ENCODE measurements around the gene MGMT.

Gene MGMT

DNA sequence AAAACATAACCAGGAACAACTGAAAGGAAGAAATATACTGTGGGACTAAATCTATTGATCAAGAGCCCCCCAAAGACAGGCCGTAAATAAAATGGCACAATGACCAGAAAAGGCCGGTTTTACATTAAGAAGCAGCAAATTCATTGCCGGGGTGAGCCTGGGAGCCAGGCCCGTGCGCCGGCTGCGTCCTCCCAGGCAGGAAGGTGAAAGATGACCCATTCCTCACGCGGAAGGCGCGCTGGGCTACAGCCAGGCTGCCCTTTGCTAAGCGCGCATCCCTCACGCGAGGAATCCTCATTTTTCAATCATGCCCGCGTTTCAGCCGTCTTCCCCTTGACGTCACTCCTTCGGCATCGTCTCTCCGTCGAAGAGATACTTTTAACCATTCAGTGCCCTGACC, 47.6 kb upstream of the MGMT start:
- no peaks in the 10 kb centered on the region for H3K79me2 ChIP-seq (ENCODE audit: insufficient read depth, low read length)
- H3K4me1 ChIP-seq (ENCODE audit: insufficient read depth, low read length, severe bottlenecking): no peaks in the 10 kb centered on the region
- H3K36me3 ChIP-seq (ENCODE audit: insufficient read depth, low read length): no peaks in the 10 kb centered on the region
- no peaks in the 10 kb centered on the region for H3K9me2 ChIP-seq (ENCODE audit: low read depth, low read length)
- no peak overlapping the region for H3K27ac ChIP-seq (ENCODE audit: low read depth, low read length, poor library complexity, severe bottlenecking)
- H4K20me1 ChIP-seq (ENCODE audit: insufficient read depth, low read length): no peaks in the 10 kb centered on the region
- H3K9me3 ChIP-seq (ENCODE audit: low read length): no peaks in the 10 kb centered on the region
- no peak for TF ChIP-seq EZH2 (IDR thresholded peaks at IDR 0.05; ENCODE audit: borderline replicate concordance, low read length)
- no peak overlapping the region for H3K9ac ChIP-seq (ENCODE audit: low read length)
- H3K4me3 ChIP-seq (ENCODE audit: low read depth, low read length, poor library complexity, severe bottlenecking): no peak overlapping the region
- peaks cover 6% of the 10 kb centered on the region; the same call in 1 of the 2 replicates for H3K27me3 ChIP-seq (ENCODE audit: insufficient read depth, low read length)
- no peak overlapping the region for H3K4me2 ChIP-seq (ENCODE audit: low read length)
- no peak overlapping the region for H2AFZ ChIP-seq (ENCODE audit: low read length)
- H3F3A ChIP-seq (ENCODE audit: insufficient read depth, low read length): no peaks in the 10 kb centered on the region

DNA sequence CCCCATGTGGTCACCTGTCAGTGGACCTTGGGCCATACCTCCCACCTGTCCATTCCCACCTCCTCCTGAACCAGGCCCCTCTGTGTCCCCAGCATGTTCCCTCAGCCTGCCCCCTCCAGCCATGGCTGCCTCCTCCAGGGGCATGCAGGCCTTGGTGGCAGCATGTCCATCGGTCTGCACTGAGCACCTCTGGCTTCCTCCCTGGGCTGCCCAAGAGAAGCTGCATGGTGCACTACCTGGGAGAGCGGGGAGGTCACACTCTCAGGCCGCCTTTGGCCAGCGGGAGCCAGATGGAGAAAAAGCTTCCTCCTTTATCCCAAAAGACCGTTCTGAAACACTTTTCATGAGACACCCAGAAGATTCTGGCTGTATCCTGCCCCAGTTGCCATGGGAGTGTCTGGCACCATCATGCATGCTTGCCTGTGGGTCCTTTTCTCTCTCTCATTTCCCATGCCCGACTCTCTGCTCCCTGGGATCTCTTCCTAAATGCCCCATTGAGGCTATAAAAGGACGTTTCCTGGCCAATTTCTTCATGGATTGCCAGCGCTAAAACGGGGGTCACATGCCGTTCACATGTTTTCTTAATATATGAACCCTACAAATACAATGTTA, 45.5 kb upstream of the MGMT start:
- Histone ChIP-seq H3K4me2 (ENCODE audit: low read length) (no peak overlapping the region), H4K20me1 (ENCODE audit: insufficient read depth, low read length) (no peaks in the 10 kb centered on the region), H3K36me3 (ENCODE audit: insufficient read depth, low read length) (no peaks in the 10 kb centered on the region), H3F3A (ENCODE audit: insufficient read depth, low read length) (no peaks in the 10 kb centered on the region), H3K27me3 (ENCODE audit: insufficient read depth, low read length) (peaks cover 13% of the 10 kb centered on the region; the same call in 1 of the 2 replicates), H3K4me3 (ENCODE audit: low read depth, low read length, poor library complexity, severe bottlenecking) (no peak overlapping the region), H2AFZ (ENCODE audit: low read length) (no peak overlapping the region), H3K27ac (ENCODE audit: low read depth, low read length, poor library complexity, severe bottlenecking) (no peak overlapping the region), H3K9me3 (ENCODE audit: low read length) (no peaks in the 10 kb centered on the region), H3K79me2 (ENCODE audit: insufficient read depth, low read length) (no peaks in the 10 kb centered on the region), H3K9ac (ENCODE audit: low read length) (no peak overlapping the region), H3K4me1 (ENCODE audit: insufficient read depth, low read length, severe bottlenecking) (no peaks in the 10 kb centered on the region), H3K9me2 (ENCODE audit: low read depth, low read length) (no peaks in the 10 kb centered on the region)
- TF ChIP-seq CTCF (IDR thresholded peaks at IDR 0.05; ENCODE audit: low read length) (no peak), EZH2 (IDR thresholded peaks at IDR 0.05; ENCODE audit: borderline replicate concordance, low read length) (no peak)

DNA sequence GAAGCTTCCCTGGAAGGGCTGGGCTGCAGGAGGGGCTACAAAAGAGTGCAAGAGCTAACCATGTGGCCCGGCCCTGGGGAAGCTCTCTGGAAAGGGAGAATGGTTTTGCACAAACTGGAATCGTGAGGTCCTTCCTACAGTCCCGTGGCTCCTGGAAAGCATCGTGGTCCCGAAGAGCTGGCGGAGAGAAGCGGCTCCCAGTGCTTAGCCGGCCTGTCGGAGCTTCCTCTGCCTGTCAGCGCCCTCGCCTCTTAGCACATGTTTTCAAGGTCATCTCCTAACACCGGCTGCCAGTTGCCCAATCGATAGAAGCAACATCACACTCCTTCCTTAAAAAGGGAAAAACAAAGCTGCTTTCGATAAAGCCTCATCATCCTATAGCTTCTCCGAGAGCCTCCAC, 42.1 kb upstream of the MGMT start:
- Histone ChIP-seq H2AFZ (ENCODE audit: low read length) (no peak overlapping the region), H3K4me2 (ENCODE audit: low read length) (no peak overlapping the region), H4K20me1 (ENCODE audit: insufficient read depth, low read length) (no peaks in the 10 kb centered on the region), H3K9me3 (ENCODE audit: low read length) (no peaks in the 10 kb centered on the region), H3K36me3 (ENCODE audit: insufficient read depth, low read length) (no peaks in the 10 kb centered on the region), H3K79me2 (ENCODE audit: insufficient read depth, low read length) (no peaks in the 10 kb centered on the region), H3K4me3 (ENCODE audit: low read depth, low read length, poor library complexity, severe bottlenecking) (no peak overlapping the region), H3K27ac (ENCODE audit: low read depth, low read length, poor library complexity, severe bottlenecking) (no peak overlapping the region), H3K9ac (ENCODE audit: low read length) (no peak overlapping the region), H3K9me2 (ENCODE audit: low read depth, low read length) (no peaks in the 10 kb centered on the region), H3F3A (ENCODE audit: insufficient read depth, low read length) (no peaks in the 10 kb centered on the region), H3K27me3 (ENCODE audit: insufficient read depth, low read length) (peaks cover 13% of the 10 kb centered on the region; the same call in 1 of the 2 replicates), H3K4me1 (ENCODE audit: insufficient read depth, low read length, severe bottlenecking) (no peaks in the 10 kb centered on the region)
- no peak for TF ChIP-seq CTCF (IDR thresholded peaks at IDR 0.05; ENCODE audit: low read length)
- no peak for TF ChIP-seq EZH2 (IDR thresholded peaks at IDR 0.05; ENCODE audit: borderline replicate concordance, low read length)

DNA sequence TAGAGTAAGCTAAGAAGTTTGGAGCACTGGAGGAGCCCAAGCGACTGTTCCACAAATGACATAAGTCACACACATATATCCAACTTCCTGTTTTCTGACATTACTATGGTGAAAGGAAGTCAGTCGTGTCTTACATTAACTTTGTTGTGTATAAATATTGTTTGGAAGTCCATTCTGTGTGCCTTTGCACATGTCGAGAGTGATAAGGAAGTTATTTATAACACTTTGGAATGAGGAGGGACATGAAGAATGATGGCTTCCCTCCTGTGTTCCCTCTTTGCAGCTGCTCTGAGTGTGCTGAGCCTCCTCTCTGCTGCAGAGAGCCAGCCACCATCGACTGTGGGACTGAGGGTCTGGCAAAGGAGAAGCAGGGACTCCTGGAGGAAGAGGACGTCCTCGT, 40.4 kb upstream of the MGMT start:
- H3K4me2 ChIP-seq (ENCODE audit: low read length): no peak overlapping the region
- H3K9me3 ChIP-seq (ENCODE audit: low read length): no peaks in the 10 kb centered on the region
- no peaks in the 10 kb centered on the region for H3K36me3 ChIP-seq (ENCODE audit: insufficient read depth, low read length)
- no peaks in the 10 kb centered on the region for H3K79me2 ChIP-seq (ENCODE audit: insufficient read depth, low read length)
- H2AFZ ChIP-seq (ENCODE audit: low read length): no peak overlapping the region
- no peak overlapping the region for H3K27ac ChIP-seq (ENCODE audit: low read depth, low read length, poor library complexity, severe bottlenecking)
- no peaks in the 10 kb centered on the region for H4K20me1 ChIP-seq (ENCODE audit: insufficient read depth, low read length)
- H3K4me3 ChIP-seq (ENCODE audit: low read depth, low read length, poor library complexity, severe bottlenecking): no peak overlapping the region
- TF ChIP-seq EZH2 (IDR thresholded peaks at IDR 0.05; ENCODE audit: borderline replicate concordance, low read length) (no peak), CTCF (IDR thresholded peaks at IDR 0.05; ENCODE audit: low read length) (no peak)
- no peaks in the 10 kb centered on the region for H3K9me2 ChIP-seq (ENCODE audit: low read depth, low read length)
- H3K27me3 ChIP-seq (ENCODE audit: insufficient read depth, low read length): peaks cover 13% of the 10 kb centered on the region; the same call in 1 of the 2 replicates
- H3F3A ChIP-seq (ENCODE audit: insufficient read depth, low read length): no peaks in the 10 kb centered on the region
- H3K4me1 ChIP-seq (ENCODE audit: insufficient read depth, low read length, severe bottlenecking): no peaks in the 10 kb centered on the region
- no peak overlapping the region for H3K9ac ChIP-seq (ENCODE audit: low read length)

All from OCI-LY1 (cell line).